SK-N-SH (cell line): ENCODE results near the gene RNF215. TPM values are rescaled to one million over a fixed set of nuclear protein-coding genes. Genes with fewer than 3 reads are reported as not detected.

Experiments used
- CHD2 ChIP-seq: fragments of 150-350 bp; IDR thresholded peaks from 2 replicates; pipeline ENCODE4 v1.6.1; 2018; ENCODE audit warnings: low read length; ENCODE audit not compliant: partially characterized antibody
- CTCF ChIP-seq: fragments of 200-600 bp; sonication (generic); IDR thresholded peaks from 2 replicates; pipeline ENCODE4 v1.6.1; 2017; ENCODE audit warnings: antibody characterized with exemption, mild to moderate bottlenecking, moderate library complexity
- EP300 ChIP-seq, 2 experiments: IDR thresholded peaks; 2 replicates each; pipeline versions ENCODE4 v1.4.0 to v1.6.1; 2012; ENCODE audit warnings: borderline replicate concordance in 1 of 2, low read depth in 1 of 2, low read length in 1 of 2
- FOXJ3 ChIP-seq: sonication (generic); formaldehyde crosslinking; IDR thresholded peaks from 2 replicates; pipeline ENCODE4 v1.5.1; 2020; ENCODE audit warnings: mild to moderate bottlenecking, missing genetic modification reagents
- FOXM1 ChIP-seq: IDR thresholded peaks from 2 replicates; pipeline ENCODE4 v1.4.0; 2012; ENCODE audit warnings: low read depth, mild to moderate bottlenecking
- GABPA ChIP-seq: IDR thresholded peaks from 2 replicates; pipeline ENCODE4 v1.4.0; 2012; ENCODE audit warnings: low read depth, mild to moderate bottlenecking
- IRF3 ChIP-seq: fragments of 150-350 bp; IDR thresholded peaks from 2 replicates; pipeline ENCODE4 v1.6.1; 2016; ENCODE audit warnings: mild to moderate bottlenecking, low read depth, low read length
- JUND ChIP-seq: IDR thresholded peaks from 2 replicates; pipeline ENCODE4 v1.4.0; 2012
- MAX ChIP-seq: IDR thresholded peaks from 2 replicates; pipeline ENCODE4 v1.4.0; 2012; ENCODE audit warnings: low read depth
- MEF2A ChIP-seq: IDR thresholded peaks from 2 replicates; pipeline ENCODE4 v1.4.0; 2012; ENCODE audit warnings: low read depth, borderline replicate concordance
- MXI1 ChIP-seq: IDR thresholded peaks from 2 replicates; pipeline ENCODE4 v1.6.1; 2012; ENCODE audit warnings: mild to moderate bottlenecking, low read depth, low read length, improper control_type of control experiment
- NFIC ChIP-seq: IDR thresholded peaks from 2 replicates; pipeline ENCODE4 v1.4.0; 2012; ENCODE audit warnings: borderline replicate concordance
- POLR2AphosphoS5 ChIP-seq: IDR thresholded peaks from 2 replicates; pipeline ENCODE4 v1.6.1; 2012; ENCODE audit warnings: low read depth, low read length
- RAD21 ChIP-seq: IDR thresholded peaks from 2 replicates; pipeline ENCODE4 v1.6.1; 2012; ENCODE audit warnings: mild to moderate bottlenecking, low read length
- SIN3A ChIP-seq: IDR thresholded peaks from 2 replicates; pipeline ENCODE4 v1.6.1; 2012; ENCODE audit warnings: low read depth, mild to moderate bottlenecking, low read length, moderate library complexity, borderline replicate concordance
- TAF1 ChIP-seq: IDR thresholded peaks from 2 replicates; pipeline ENCODE4 v1.6.1; 2012; ENCODE audit warnings: low read depth, mild to moderate bottlenecking, low read length, moderate library complexity, borderline replicate concordance
- USF2 ChIP-seq: fragments of 150-350 bp; IDR thresholded peaks from 2 replicates; pipeline ENCODE4 v1.6.1; 2017; ENCODE audit warnings: antibody characterized with exemption, low read length, low read depth, borderline replicate concordance
- polyA plus RNA-seq, 3 experiments: library from polyadenylated mRNA; depleted of rRNA; stranded (reverse); fragments of >200 nt; gene quantifications; 2 replicates each; pipeline ENCODE4 v1.2.3, GENCODE V29; 2012
- TF ChIP-seq, protein P1 (sequence below): IDR thresholded peaks from 2 replicates; pipeline ENCODE4 v1.6.1; 2012; ENCODE audit warnings: mild to moderate bottlenecking, low read depth, low read length, moderate library complexity
- TF ChIP-seq, protein P2 (sequence below): IDR thresholded peaks from 2 replicates; pipeline ENCODE4 v1.4.0; 2012; ENCODE audit warnings: low read depth, borderline replicate concordance

Gene RNF215
- polyA plus RNA-seq, 1 of the 3 experiments (the other 2 are of a cell fraction), result 28.6 TPM

GRCh38 chr22:30425616-30426387, 38.6 kb upstream of the RNF215 start, which contains the start of gene MTFP1 (continued):
- TF ChIP-seq CTCF (0 out of 2 replicates have a peak, but pooled peaks have one; percentile 9), JUND (no peak), MAX (peak; percentile 78), SIN3A (0 out of 2 replicates have a peak, but pooled peaks have one; percentile 48), MXI1 (peak; percentile 93), MEF2A (no peak), TAF1 (no peak; the same call in 1 of the 2 replicates), FOXM1 (no peak), IRF3 (peak; percentile 81), NFIC (no peak), GABPA (no peak), RAD21 (no peak), EP300 (IDR thresholded peaks at IDR 0.05; ENCODE audit: borderline replicate concordance in 1 of 2, low read depth in 1 of 2, low read length in 1 of 2) (no peak), FOXJ3 (no peak), CHD2 (no peak), POLR2AphosphoS5 (no peak), USF2 (no peak; the same call in 1 of the 2 replicates)
- TF ChIP-seq, protein P1, sequence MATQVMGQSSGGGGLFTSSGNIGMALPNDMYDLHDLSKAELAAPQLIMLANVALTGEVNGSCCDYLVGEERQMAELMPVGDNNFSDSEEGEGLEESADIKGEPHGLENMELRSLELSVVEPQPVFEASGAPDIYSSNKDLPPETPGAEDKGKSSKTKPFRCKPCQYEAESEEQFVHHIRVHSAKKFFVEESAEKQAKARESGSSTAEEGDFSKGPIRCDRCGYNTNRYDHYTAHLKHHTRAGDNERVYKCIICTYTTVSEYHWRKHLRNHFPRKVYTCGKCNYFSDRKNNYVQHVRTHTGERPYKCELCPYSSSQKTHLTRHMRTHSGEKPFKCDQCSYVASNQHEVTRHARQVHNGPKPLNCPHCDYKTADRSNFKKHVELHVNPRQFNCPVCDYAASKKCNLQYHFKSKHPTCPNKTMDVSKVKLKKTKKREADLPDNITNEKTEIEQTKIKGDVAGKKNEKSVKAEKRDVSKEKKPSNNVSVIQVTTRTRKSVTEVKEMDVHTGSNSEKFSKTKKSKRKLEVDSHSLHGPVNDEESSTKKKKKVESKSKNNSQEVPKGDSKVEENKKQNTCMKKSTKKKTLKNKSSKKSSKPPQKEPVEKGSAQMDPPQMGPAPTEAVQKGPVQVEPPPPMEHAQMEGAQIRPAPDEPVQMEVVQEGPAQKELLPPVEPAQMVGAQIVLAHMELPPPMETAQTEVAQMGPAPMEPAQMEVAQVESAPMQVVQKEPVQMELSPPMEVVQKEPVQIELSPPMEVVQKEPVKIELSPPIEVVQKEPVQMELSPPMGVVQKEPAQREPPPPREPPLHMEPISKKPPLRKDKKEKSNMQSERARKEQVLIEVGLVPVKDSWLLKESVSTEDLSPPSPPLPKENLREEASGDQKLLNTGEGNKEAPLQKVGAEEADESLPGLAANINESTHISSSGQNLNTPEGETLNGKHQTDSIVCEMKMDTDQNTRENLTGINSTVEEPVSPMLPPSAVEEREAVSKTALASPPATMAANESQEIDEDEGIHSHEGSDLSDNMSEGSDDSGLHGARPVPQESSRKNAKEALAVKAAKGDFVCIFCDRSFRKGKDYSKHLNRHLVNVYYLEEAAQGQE, result no peak
- TF ChIP-seq, protein P2, sequence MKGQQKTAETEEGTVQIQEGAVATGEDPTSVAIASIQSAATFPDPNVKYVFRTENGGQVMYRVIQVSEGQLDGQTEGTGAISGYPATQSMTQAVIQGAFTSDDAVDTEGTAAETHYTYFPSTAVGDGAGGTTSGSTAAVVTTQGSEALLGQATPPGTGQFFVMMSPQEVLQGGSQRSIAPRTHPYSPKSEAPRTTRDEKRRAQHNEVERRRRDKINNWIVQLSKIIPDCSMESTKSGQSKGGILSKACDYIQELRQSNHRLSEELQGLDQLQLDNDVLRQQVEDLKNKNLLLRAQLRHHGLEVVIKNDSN, result peak; percentile 64
